Inflammatory macrophage treated with lipopolysaccharide for 4 hours (primary cell): ENCODE data around the gene TTLL5.

ENCODE experiments used
- DNase-seq: peaks from one replicate; pipeline ENCODE4 v3.0.0-alpha.2; 2020

TTLL5 gene

DNA sequence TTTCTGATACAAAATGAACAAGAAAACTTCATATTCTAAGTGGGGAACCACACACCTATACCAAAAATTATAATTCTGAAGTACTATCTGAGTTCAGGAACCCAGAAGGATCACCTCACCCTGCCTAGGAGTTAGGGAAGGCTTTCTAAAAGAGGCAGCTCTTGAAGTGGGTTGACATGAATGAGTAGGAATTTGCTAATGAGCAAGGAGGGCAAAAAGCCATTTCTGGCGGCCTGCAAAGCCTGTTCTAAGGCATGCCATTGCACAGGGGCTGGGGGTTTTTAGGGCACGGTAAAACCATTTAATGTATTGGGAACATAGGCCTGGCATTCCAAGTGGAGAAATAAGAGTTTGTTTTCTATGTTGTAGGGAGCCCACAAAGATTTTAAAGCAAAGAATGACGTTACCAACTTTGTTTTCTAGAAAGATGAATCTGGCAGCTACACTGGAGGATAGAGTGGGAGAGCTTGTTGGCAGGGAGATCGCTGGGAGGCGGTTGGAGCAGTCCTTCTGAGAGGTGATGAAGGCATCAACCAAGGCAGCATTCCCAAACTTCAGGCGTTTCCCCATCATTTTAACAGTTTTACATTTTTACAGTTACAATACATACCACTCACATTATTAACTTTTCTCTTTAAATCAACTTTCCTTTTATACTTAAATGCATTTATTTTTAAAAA is 338.6 kb downstream of the TTLL5 start:
- DNase-seq: no peak

DNA sequence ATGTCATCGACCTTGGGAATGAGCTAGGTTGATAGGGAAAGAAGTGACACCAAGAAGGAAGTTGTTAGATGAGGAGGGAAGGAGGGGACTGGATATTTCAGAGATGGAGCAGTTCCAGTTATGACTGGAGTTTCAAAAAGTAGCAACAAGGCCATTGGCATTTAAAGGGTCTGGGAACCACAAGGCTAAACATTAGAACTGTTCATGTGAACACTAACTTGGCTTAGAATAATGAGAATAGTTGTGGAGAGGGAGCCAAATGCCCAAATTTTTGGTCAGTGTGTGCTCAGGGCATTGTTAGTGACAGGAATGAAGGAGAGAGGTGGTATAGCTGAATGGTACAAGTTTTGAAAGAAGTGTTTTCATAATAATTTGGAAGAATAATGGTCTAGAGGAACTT is 341.3 kb downstream of the TTLL5 start:
- no peak for DNase-seq
